HG02981 (cell line): Measurements from ENCODE around the gene RFXANK.

Experiments
- ATAC-seq: cut with Tn5 transposase; IDR thresholded peaks from one replicate; pipeline ENCODE4 v1.9.1; 2021; ENCODE audit warnings: mild to moderate bottlenecking, moderate library complexity; ENCODE audit not compliant: unreplicated experiment

RFXANK gene

GRCh38 chr19:19227217-19227616 is 35.2 kb downstream of the RFXANK start:
- no peak for ATAC-seq

DNA sequence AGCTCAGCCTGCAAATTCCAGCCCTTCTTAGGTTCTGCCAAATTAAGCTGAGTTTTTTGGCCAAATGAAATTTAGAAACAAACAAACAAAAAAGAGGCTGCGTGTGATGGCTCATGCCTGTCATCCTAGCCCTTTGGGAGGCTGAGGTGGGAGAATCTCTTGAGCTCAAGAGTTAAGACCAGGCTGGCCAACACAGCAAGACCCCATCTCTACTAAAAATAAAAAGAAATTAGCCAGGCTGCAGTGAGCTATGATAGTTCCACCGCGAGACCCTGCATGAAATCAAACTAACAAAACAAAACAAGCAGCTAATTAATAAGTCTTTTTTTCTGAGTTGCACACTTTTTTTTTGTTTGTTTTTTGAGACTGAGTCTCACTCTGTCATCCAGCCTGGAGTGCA is 37.6 kb downstream of the RFXANK start:
- ATAC-seq = no peak

DNA sequence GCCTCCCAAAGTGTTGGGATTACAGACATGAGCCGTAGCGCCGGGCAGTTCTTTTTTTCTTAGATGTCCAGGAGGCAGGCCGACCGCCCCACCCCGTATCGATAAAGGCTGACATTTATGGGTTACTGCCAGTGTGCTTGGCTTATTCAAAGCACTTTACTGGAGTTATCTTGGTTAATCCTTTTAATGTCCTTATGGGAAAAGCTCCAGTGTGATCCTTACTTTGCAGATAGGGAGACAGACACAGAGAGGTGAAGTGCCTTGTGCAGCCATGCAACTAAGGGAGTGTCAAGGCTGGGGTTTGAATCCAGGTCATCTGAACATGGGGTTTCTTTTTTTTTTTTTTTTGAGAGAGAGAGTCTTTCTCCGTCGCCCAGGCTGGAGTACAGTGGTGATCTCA is 38.9 kb downstream of the RFXANK start:
- ATAC-seq = no peak

- no peak for ATAC-seq
Measured at GRCh38 chr19:19232261-19232721, 40.2 kb downstream of the RFXANK start.

- no peak for ATAC-seq
Measured at GRCh38 chr19:19234220-19234816, 42.3 kb downstream of the RFXANK start.

- no peak for ATAC-seq
Measured at GRCh38 chr19:19236173-19236572, 44.1 kb downstream of the RFXANK start.

- ATAC-seq = no peak
Measured at GRCh38 chr19:19238126-19238894, 46.3 kb downstream of the RFXANK start.

DNA sequence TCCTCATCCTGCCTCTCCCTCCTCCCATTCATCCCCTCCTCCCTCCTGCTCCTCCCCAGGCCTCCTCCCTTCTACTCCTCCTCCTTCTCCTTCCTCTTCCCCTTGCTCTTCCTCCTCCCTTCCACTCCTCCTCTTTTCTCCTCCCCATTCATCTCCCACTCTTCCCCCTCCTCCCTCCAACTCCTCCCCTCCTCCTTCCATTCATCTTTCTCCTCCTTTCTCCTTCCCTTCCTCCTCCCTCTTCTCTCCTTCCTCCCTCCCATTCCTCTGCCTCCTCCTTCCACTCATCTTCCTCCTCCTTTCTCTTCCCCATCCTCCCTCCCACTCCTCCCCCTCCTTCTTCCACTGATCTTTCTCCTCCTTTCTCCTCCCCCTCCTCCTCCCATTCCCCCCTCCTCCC is 47.6 kb downstream of the RFXANK start:
- ATAC-seq = no peak

DNA sequence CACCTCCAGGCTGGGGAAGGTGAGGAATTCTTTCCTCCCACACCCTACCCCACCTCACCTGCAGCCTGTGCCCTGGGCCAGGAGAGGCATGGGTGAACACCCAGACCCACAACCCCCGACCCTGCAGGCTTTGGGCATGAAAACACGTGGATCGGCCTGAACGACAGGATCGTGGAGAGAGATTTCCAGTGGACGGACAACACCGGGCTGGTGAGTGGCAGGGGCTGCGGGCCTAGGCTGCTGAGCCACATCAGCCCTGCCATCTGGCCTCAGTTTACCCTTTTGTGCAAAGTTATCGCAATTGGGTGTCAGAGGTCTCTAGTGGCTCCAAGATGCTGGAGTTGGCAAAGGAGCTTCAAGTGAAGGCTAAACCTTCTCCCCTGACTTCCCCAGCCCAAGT is 48.4 kb downstream of the RFXANK start:
- no peak for ATAC-seq

DNA sequence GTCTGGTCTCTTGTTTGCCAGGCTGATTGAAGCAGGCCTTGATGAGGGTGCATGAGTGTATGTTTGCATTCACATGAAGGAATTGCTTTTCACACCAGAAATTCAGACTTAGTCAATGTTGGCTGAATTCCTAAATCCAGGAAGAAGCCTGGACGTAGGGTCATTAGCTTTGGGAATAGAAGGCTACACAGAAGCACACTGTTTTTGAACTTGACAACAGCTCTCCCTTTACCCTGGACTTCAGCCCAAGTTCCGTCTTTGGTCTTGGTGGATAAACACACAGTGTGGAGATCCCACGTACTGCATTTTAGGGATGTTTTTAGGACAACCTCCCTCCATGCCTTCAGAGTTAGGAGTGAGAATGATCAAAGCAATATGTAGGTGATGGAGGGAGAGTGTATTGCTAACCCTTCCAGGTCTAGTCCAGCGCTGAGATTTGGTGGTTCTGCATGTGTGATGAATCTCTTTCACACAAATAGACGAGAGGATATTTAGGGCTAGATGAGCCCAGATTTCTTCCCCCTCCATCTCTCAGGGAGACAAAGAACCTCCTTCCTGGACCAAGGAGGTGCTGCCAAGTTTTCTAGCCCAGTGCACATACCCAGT is 58.2 kb downstream of the RFXANK start:
- no peak for ATAC-seq
